Right lung (tissue), 5 donors: ENCODE data around the gene DDIAS. TPM values are rescaled to one million over a fixed set of nuclear protein-coding genes. Genes with fewer than 3 reads are reported as not detected.
"Not testable (repeated sequence)": the region's sequence is repeated elsewhere in the genome, so short reads cannot be mapped to it uniquely, and the experiment has no call there.

Source experiments
- DNase-seq, 2 donors: peaks; one replicate each; pipeline ENCODE4 v3.0.0-alpha.2; 2013
- polyA plus RNA-seq, 5 donors: library from polyadenylated mRNA; unstranded; fragments of 120-200 nt; gene quantifications; one replicate each; pipeline versions ENCODE4 v1.2.1 to v1.2.3, GENCODE V29; 2013; ENCODE audit warnings: inconsistent platforms in 1 of 5, low replicate concordance in 1 of 5; ENCODE audit not compliant: insufficient read length in 5 of 5, insufficient read depth in 1 of 5

Gene DDIAS
- polyA plus RNA-seq, 5 donors = 3.3 to 9.0 (median 5.7) TPM

DNA sequence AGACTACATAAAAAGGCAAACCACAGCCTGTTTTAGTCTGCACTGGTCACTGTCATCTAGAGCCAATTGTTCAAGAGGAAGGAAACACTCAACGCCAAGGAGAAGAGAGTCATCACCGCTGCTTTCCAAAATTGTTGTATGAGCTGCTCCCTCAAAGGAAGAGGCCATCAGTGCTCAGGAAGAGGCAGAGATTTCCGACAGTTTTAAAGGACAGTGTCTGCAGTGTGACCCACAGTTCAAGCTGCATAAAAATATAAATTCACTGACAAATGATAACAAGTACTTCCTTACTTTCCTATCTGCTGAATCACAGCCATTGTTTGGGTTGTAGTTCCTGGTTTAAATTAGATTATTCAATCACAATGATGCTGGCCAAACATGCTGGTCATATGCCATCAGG lies 17.7 kb upstream of the DDIAS start:
- no peak for DNase-seq

DNA sequence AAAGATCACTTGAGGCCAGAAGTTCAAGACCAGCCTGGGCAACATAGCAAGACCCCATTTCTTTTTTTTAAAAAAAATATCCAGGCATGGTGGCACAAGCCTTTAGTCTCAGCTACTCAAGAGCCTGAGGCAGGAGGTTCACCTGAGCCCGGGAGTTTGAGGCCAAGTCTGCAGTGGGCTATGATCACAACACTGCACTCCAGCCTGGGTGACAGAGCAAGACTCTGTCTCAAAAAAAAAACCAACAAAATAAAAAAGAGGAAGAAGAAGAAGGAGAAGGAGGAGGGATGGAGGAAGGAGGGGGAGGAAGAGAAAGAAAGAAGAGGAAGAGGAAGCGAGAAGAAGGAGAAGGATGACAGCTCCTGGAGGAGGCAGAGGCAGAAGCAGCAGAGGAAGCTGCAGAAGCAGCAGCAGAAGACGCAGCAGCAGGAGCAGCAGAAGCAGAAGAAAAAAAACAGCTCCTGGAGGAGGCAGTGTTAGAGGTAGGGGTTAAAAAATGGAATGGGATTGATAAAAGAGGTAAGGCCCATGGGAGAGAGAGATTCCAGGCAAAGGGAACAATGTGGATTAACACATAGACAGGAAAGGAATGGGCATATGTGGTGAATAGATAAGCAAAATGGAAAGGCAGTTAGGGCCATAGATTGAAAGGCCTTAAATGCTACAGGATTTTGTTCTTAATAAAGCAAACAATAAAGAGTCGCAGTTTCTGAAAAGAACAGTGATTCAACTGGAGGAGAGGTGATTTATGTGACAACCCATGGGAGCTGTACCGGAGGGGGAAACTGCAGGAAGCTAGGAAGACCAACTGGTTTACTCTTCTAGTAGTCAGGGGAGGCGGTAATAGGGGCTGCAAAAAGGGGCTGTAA lies 12.2 kb upstream of the DDIAS start:
- no peak for DNase-seq

GRCh38 chr11:82890002-82890341 lies 11.6 kb upstream of the DDIAS start:
- DNase-seq = no peak

- DNase-seq = no peak
Measured at GRCh38 chr11:82890936-82891335, 10.6 kb upstream of the DDIAS start.

- DNase-seq = no peak
Measured at GRCh38 chr11:82892611-82893169, 8.8 kb upstream of the DDIAS start.

GRCh38 chr11:82895437-82896091 lies 6.0 kb upstream of the DDIAS start:
- no peak for DNase-seq

DNA sequence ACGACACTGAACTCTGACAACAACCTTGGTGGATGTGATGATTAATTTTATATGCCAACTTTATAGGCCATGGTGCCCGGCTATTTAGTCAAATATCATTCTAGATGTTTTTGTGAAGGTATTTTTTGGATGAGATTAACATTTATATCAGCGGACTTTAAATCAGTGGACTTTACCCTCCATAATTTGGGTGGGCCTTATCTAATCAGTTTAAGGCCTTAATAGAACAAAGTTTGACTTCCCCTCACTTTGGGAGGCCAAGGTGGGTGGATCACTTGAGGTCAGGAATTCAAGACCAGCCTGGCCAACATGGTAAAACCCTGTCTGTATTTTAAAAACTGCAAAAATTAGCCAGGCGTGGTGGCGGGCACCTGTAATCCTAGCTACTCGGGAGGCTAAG lies 5.4 kb upstream of the DDIAS start:
- no peak for DNase-seq

- DNase-seq = no peak
Measured at GRCh38 chr11:82898241-82898640, 3.3 kb upstream of the DDIAS start.

GRCh38 chr11:82899186-82899820 lies 2.2 kb upstream of the DDIAS start:
- no peak for DNase-seq

GRCh38 chr11:82899957-82900276 lies 1.6 kb upstream of the DDIAS start:
- no peak for DNase-seq

GRCh38 chr11:82900277-82901164 lies 1.0 kb upstream of the DDIAS start, which contains the start of gene PRCP:
Gene PRCP (minus strand): TSS chr11:82900430. CDS start chr11:82900402, 28 bp downstream.
- DNase-seq = peak; percentile 88 to 90

DNA sequence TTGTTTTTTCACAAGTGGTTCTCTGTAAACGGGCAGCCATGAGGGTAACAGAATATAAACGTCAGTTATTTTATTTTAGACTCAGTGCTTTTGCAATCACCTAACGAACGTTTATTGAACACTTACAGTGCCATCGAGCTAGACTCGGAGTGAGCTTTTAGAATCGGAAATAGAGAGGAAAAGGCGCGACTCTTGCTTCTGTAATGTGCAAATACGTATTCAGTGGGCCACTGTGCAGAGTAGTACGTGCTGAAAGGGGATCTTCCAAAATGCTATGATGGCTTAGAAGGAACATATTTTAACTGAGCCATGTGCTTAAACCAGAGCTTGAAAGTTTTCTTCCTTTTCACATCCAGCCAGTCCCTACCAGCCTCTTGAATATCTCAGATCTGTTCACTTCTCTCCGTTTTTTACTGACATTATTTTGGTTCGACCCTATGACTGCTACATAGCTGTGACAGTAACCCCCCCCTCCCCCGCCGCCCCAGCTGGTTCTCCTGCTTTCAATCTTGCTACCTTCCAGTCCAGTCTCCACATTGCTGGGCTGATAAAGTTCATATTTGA lies 468 bp downstream of the DDIAS start:
- no peak for DNase-seq

DNA sequence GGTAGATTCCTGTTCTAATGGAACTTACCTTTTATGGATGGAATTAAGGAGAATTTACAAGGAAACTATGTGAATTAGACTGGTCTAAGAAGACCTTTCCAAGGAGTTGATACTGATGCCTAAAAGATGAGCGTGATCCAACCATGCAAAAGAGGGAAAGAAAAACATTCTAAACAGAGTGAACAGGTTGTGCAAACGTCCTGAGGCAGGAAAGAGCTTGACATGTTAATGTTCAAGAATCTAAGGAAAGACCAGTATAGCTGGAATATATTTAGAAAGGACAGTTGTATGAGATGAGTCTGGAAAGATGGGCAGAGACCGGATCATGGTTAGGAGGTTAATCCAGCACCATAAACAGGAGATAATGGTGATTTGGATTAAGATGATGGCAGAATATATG lies 1.3 kb downstream of the DDIAS start:
- no peak for DNase-seq

DNA sequence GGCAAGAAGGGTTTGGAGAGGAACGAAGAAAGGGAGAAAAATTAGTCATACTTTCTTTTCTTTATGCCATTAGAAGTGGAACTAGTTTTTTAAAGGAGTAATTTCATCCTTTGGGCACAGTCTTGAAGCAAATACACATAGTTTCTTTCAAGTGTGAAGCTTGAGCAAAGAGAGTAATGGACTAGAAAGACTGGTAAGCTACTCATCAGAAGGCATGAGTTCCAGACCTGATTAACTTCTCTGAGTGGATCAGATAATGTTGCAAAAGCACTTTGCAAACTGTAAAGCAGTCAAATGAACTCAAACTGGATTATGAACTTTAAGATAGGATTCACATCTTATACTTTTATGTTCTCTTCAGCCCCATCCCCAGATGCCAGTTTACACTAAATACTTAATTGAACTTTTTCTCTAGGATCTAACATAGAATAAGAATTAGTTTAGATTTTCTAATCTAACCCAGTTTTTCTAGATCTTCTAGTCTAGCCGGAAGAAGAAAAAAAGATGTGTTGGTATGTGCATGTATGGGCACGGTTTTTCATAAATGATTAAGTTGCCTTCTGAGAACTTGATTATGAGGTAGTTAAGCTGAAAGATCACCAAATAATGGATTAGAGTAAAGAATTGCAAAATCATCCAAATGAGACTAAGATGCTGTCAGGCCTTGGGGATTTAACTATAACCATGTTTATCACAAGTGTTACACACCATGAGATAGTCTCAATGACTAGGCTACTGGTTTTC lies 2.5 kb downstream of the DDIAS start:
- no peak for DNase-seq

DNA sequence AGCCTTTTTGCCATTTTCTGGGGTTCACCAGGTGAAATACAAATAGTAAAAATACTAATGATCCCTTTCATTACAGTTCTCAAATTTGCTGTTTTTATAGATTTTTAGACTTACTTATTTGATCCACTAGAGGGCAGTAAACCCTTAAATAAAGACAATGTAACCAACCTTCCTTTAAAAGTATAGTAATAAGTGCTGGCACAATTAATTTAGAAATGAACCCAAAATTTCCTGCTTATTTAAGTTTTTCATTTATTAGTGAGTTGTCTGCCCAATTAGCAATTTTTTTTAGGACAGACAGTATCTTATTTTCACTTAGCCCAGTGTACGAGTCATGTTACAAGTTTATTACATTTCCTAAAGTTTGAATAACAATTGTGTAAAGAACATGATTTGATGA lies 4.7 kb downstream of the DDIAS start:
- DNase-seq = no peak

- DNase-seq = no peak
Measured at GRCh38 chr11:82906931-82907330, 5.4 kb downstream of the DDIAS start.

DNA sequence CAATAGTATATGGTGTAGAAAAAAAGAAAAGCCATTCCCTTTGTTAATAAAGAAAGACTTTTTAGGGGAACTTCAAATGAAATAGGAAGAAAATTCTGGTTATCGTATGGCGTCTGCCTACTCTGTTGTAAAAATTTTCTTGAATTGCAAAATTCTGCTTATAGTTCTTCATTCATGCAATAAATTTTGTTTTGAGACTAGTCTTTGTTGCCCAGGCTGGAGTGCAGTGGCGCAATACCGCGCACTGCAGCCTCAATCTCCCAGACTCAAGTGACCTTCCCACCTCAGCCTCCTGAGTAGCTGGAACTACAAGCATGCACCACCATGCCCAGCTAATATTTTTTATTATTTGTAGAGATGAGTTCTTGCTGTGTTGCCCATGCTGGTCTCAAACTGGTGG lies 5.8 kb downstream of the DDIAS start:
- no peak for DNase-seq

- no peak for DNase-seq
Measured at GRCh38 chr11:82908311-82908710, 6.8 kb downstream of the DDIAS start.

DNA sequence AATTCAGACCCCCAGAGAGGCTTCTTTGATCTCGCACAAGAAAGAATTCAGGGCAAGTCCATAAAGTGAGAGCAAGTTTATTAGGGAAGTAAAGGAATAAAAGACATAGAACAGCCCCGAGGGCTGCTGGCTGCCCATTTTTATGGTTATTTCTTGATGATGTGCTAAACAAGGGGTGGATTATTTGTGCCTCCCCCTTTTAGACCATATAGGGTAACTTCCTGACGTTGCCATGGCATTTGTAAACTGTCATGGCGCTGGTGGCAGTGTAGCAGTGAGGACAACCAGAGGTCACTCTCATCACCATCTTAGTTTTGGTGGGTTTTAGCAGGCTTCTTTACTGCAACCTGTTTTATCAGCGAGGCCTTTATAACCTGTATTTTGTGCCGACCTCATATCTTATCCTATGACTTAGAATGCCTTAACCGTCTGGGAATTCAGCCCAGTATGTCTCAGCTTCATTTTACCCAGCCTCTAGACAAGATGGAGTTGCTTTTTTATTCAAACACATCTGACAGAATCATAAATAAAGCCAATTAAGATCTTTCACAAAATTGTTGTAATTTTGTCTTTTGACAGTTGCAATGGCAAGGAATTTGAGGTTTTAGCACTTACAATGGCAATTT lies 7.6 kb downstream of the DDIAS start:
- DNase-seq = no peak

DNA sequence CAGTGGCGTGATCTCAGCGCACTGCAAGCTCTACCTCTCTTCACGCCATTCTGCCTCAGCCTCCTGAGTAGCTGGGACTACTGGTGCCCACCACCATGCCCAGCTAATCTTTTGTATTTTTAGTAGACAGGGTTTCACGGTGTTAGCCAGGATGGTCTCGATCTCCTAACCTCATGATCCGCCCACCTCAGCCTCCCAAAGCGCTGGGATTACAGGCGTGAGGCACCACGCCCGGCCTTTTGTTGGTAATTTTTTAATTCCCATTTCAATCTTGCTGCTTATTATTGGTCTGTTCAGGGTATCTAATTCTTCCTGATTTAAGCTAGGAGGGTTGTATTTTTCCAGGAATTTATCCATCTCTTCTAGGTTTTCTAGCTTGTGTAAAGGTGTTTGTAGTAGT lies 18.2 kb downstream of the DDIAS start:
- not testable (repeated sequence) for DNase-seq
